CD4-positive, alpha-beta T cell treated with Interleukin-6 at 100 ng/mL for 8 hours (primary cell): ENCODE results near the gene MGA.
"Not testable (repeated sequence)": the region's sequence is repeated elsewhere in the genome, so short reads cannot be mapped to it uniquely, and the experiment has no call there.

Experiments used
- DNase-seq: peaks from one replicate; pipeline ENCODE4 v3.0.0-alpha.2; 2020; ENCODE audit warnings: mixed read lengths, low spot score

Gene MGA

GRCh38 chr15:41714291-41714690 is 54.1 kb downstream of the MGA start:
- DNase-seq, result no peak

- DNase-seq, result no peak
These were observed 56.7 kb downstream of the MGA start for GRCh38 chr15:41716864-41717263.

GRCh38 chr15:41727143-41727542 is 66.9 kb downstream of the MGA start:
- no peak for DNase-seq

GRCh38 chr15:41728061-41728460 is 67.9 kb downstream of the MGA start:
- DNase-seq, result not testable (repeated sequence)

GRCh38 chr15:41730543-41730942 is 70.3 kb downstream of the MGA start:
- DNase-seq, result no peak

GRCh38 chr15:41732483-41732882 is 72.3 kb downstream of the MGA start:
- DNase-seq, result no peak

GRCh38 chr15:41734079-41734478 is 73.9 kb downstream of the MGA start:
- no peak for DNase-seq

GRCh38 chr15:41735046-41735445 is 74.8 kb downstream of the MGA start:
- no peak for DNase-seq

- DNase-seq, result not testable (repeated sequence)
These were observed 75.3 kb downstream of the MGA start for GRCh38 chr15:41735492-41735891.

- no peak for DNase-seq
These were observed 86.6 kb downstream of the MGA start for GRCh38 chr15:41746802-41747201.

- DNase-seq, result no peak
These were observed 96.0 kb downstream of the MGA start for GRCh38 chr15:41756198-41756597.

- peak; percentile 72 for DNase-seq
These were observed 112.6 kb downstream of the MGA start for GRCh38 chr15:41772720-41773331.

- no peak for DNase-seq
These were observed 113.1 kb downstream of the MGA start for GRCh38 chr15:41773332-41773728.

GRCh38 chr15:41773729-41774061 is 113.5 kb downstream of the MGA start:
- DNase-seq, result no peak

- DNase-seq, result peak; percentile 96
These were observed 114.1 kb downstream of the MGA start, which contains the start of gene MAPKBP1 for GRCh38 chr15:41774062-41774881. MAPKBP1 (plus strand) TSS chr15:41774484; CDS start chr15:41775276, 792 bp downstream.

- DNase-seq, result peak; percentile 6
These were observed 114.7 kb downstream of the MGA start for GRCh38 chr15:41774882-41775417.

GRCh38 chr15:41775651-41776050 is 115.4 kb downstream of the MGA start:
- no peak for DNase-seq

- DNase-seq, result no peak
These were observed 117.3 kb downstream of the MGA start for GRCh38 chr15:41777421-41777973.

- no peak for DNase-seq
These were observed 118.3 kb downstream of the MGA start for GRCh38 chr15:41778521-41778920.

GRCh38 chr15:41779662-41780157 is 119.5 kb downstream of the MGA start:
- no peak for DNase-seq

GRCh38 chr15:41780266-41780665 is 120.1 kb downstream of the MGA start:
- DNase-seq, result no peak

GRCh38 chr15:41780727-41781126 is 120.5 kb downstream of the MGA start:
- no peak for DNase-seq
